Erythroblast (primary cell): Measurements from ENCODE around the gene ABLIM2.

Source experiments
- GATA1 ChIP-seq: IDR thresholded peaks from 2 replicates; pipeline ENCODE4 v1.6.1; 2011; ENCODE audit warnings: low read depth, mild to moderate bottlenecking, control low read depth, low read length, moderate library complexity
- POLR2A ChIP-seq: IDR thresholded peaks from 2 replicates; pipeline ENCODE4 v1.6.1; 2011; ENCODE audit warnings: mild to moderate bottlenecking, low read length

- no peak for TF ChIP-seq POLR2A
- TF ChIP-seq GATA1, result no peak
These were observed 5.6 kb upstream of the ABLIM2 start for GRCh38 chr4:8164194-8164565.
